ENCODE results near the gene SIX3.

- TF ChIP-seq POLR2A (IDR thresholded peaks at IDR 0.05): no peak
- no peak for TF ChIP-seq CTCF (IDR thresholded peaks at IDR 0.05 in 8 of 11, conservative IDR thresholded peaks at IDR 0.05 in 3 of 11)
Observed at GRCh38 chr2:44954447-44954888, 13.0 kb downstream of the SIX3 start.

Measured in spleen (tissue), 7 donors.